ENCODE results near the gene SHE. TPM values are rescaled to one million over a fixed set of nuclear protein-coding genes. Genes with fewer than 3 reads are reported as not detected.

The SHE gene
- total and polyA plus RNA-seq, 2 donors (not counting 1 experiment from before 2014, with no cell fraction given): not detected

DNA sequence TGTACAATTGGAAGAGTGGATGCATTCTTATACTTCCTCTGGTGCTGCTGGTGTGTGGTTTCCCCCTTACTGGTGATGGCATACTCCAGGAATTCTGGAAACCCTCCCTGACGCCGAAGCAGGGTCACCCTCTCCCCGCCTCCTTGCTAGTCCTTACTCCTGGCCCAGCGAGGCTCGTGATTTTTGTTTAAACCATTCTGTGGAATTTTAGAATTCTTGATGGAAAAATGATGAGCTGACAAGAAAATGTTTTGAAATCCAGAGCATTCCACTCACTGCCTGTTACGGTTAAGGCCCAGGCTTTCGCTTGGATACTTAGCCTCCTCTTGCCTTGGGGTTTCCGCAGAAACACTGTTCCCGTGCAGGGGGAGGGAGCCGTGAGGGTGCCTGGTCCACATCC lies 55.9 kb downstream of the SHE start:
- Histone ChIP-seq H3K4me2 (ENCODE audit: extremely low read depth, insufficient read depth, low read length) (peak overlapping the region; percentile 29), H3K4me3 (replicated peaks in 1 of 4; ENCODE audit: control extremely low read depth in 1 of 4, insufficient read depth in 1 of 4, low read depth in 3 of 4, low read length in 4 of 4) (no peak overlapping the region), H3K36me3 (ENCODE audit: control insufficient read depth, insufficient read depth, low read length) (peaks cover 9% of the 10 kb centered on the region), H2AFZ (ENCODE audit: low read length) (no peak overlapping the region), H3K79me2 (ENCODE audit: control insufficient read depth, insufficient read depth, low read length) (no peaks in the 10 kb centered on the region), H3K9ac (ENCODE audit: insufficient read depth, low read length) (no peak overlapping the region), H3K4me1 (ENCODE audit: control insufficient read depth, extremely low read depth, insufficient read depth, low read length) (peaks cover 37% of the 10 kb centered on the region), H3K27ac (ENCODE audit: insufficient read depth, low read length) (peak overlapping the region; percentile 82), H3K27me3 (ENCODE audit: control insufficient read depth, insufficient read depth, low read length) (no peaks in the 10 kb centered on the region), H3K9me3 (ENCODE audit: control insufficient read depth, insufficient read depth, low read depth, low read length) (no peaks in the 10 kb centered on the region), H4K20me1 (ENCODE audit: control insufficient read depth, extremely low read depth, insufficient read depth, low read length) (no peaks in the 10 kb centered on the region)
- TF ChIP-seq, protein P1, sequence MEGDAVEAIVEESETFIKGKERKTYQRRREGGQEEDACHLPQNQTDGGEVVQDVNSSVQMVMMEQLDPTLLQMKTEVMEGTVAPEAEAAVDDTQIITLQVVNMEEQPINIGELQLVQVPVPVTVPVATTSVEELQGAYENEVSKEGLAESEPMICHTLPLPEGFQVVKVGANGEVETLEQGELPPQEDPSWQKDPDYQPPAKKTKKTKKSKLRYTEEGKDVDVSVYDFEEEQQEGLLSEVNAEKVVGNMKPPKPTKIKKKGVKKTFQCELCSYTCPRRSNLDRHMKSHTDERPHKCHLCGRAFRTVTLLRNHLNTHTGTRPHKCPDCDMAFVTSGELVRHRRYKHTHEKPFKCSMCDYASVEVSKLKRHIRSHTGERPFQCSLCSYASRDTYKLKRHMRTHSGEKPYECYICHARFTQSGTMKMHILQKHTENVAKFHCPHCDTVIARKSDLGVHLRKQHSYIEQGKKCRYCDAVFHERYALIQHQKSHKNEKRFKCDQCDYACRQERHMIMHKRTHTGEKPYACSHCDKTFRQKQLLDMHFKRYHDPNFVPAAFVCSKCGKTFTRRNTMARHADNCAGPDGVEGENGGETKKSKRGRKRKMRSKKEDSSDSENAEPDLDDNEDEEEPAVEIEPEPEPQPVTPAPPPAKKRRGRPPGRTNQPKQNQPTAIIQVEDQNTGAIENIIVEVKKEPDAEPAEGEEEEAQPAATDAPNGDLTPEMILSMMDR (conservative IDR thresholded peaks at IDR 0.05 in 1 of 2, IDR thresholded peaks at IDR 0.05 in 1 of 2; ENCODE audit: low read depth in 1 of 2, low read length in 2 of 2): no peak
- TF ChIP-seq EZH2 (IDR thresholded peaks at IDR 0.05; ENCODE audit: low read length, missing control alignments): no peak
- peak; percentile 95 to 96 for DNase-seq (ENCODE audit: low read depth in 2 of 2)

DNA sequence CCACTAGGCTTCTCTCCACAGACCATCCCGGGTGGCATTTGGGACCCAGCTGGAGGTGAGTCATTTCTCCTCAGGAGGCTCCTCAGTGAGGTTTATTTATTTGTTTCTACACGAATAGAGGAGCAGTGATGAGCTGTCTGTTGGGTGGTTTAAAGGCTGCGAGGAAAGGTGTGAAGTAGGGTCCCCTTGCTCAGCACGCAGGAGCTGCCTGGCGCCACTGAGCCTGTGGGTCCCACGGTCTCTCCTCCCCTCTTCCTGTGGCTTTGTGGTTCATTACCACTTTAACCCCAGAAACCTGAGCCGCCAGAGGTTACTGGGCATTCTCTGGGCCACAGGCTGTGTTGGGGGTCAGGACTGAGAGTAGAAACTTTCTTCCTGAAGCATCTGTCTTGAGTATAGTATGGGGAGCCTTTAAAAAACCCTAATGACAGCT lies 57.2 kb downstream of the SHE start:
- no peaks in the 10 kb centered on the region for H3K79me2 ChIP-seq (ENCODE audit: control insufficient read depth, insufficient read depth, low read length)
- H3K4me3 ChIP-seq (replicated peaks in 1 of 4; ENCODE audit: control extremely low read depth in 1 of 4, insufficient read depth in 1 of 4, low read depth in 3 of 4, low read length in 4 of 4): no peak overlapping the region
- peak overlapping the region; percentile 23 for H3K4me2 ChIP-seq (ENCODE audit: extremely low read depth, insufficient read depth, low read length)
- peak; percentile 75 to 82 for DNase-seq (ENCODE audit: low read depth in 2 of 2)
- no peaks in the 10 kb centered on the region for H4K20me1 ChIP-seq (ENCODE audit: control insufficient read depth, extremely low read depth, insufficient read depth, low read length)
- no peaks in the 10 kb centered on the region for H3K27me3 ChIP-seq (ENCODE audit: control insufficient read depth, insufficient read depth, low read length)
- no peaks in the 10 kb centered on the region for H3K9me3 ChIP-seq (ENCODE audit: control insufficient read depth, insufficient read depth, low read depth, low read length)
- peaks cover 7% of the 10 kb centered on the region for H3K36me3 ChIP-seq (ENCODE audit: control insufficient read depth, insufficient read depth, low read length)
- peaks cover 37% of the 10 kb centered on the region for H3K4me1 ChIP-seq (ENCODE audit: control insufficient read depth, extremely low read depth, insufficient read depth, low read length)
- H3K27ac ChIP-seq (ENCODE audit: insufficient read depth, low read length): peak overlapping the region; percentile 82
- no peak overlapping the region for H2AFZ ChIP-seq (ENCODE audit: low read length)
- H3K9ac ChIP-seq (ENCODE audit: insufficient read depth, low read length): no peak overlapping the region
- TF ChIP-seq, protein P1 (conservative IDR thresholded peaks at IDR 0.05 in 1 of 2, IDR thresholded peaks at IDR 0.05 in 1 of 2; ENCODE audit: low read depth in 1 of 2, low read length in 2 of 2): no peak
- TF ChIP-seq EZH2 (IDR thresholded peaks at IDR 0.05; ENCODE audit: low read length, missing control alignments): no peak

DNA sequence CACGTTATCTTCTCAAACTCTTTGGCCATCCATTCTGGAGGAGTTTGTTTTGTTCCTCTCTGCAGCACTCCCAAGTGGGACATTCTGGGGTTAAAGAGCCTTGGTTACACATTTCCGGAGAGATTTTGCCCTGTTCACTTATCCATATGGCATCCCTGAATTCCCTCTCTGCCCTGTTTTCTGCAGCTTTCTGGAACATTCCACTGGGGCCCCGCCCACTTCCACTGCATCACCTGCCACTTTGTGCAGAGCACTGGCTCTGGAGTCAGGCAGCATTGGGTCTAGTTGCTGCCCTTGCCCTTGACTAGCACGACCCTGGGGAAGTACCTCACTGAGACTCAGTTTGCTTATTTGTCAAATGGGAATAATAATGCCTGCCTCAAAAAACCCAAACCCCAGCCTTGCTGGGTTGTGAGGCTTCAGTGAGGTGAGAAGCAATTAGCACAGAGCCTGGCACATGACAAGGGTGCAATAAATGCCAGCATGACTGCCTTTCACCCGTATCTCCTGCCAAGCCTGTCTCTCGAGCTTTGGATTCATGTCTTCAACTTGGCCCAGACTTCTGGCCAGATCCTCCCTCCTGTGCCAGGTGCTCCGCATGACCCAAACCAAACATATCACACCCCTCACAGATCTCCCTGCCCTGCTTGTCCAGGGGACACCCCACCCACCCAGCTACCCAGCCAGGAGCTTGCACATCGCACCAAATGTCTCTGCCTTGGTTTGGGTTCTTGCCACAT lies 58.8 kb downstream of the SHE start:
- Histone ChIP-seq H4K20me1 (ENCODE audit: control insufficient read depth, extremely low read depth, insufficient read depth, low read length) (no peaks in the 10 kb centered on the region), H3K9me3 (ENCODE audit: control insufficient read depth, insufficient read depth, low read depth, low read length) (no peaks in the 10 kb centered on the region), H3K27ac (ENCODE audit: insufficient read depth, low read length) (no peak overlapping the region), H3K79me2 (ENCODE audit: control insufficient read depth, insufficient read depth, low read length) (no peaks in the 10 kb centered on the region), H3K4me1 (ENCODE audit: control insufficient read depth, extremely low read depth, insufficient read depth, low read length) (peaks cover 36% of the 10 kb centered on the region), H3K9ac (ENCODE audit: insufficient read depth, low read length) (no peak overlapping the region), H2AFZ (ENCODE audit: low read length) (no peak overlapping the region), H3K36me3 (ENCODE audit: control insufficient read depth, insufficient read depth, low read length) (peaks cover 6% of the 10 kb centered on the region), H3K27me3 (ENCODE audit: control insufficient read depth, insufficient read depth, low read length) (no peaks in the 10 kb centered on the region), H3K4me3 (replicated peaks in 1 of 4; ENCODE audit: control extremely low read depth in 1 of 4, insufficient read depth in 1 of 4, low read depth in 3 of 4, low read length in 4 of 4) (no peak overlapping the region), H3K4me2 (ENCODE audit: extremely low read depth, insufficient read depth, low read length) (no peak overlapping the region)
- DNase-seq (ENCODE audit: low read depth in 2 of 2): no peak
- TF ChIP-seq, protein P1 (conservative IDR thresholded peaks at IDR 0.05 in 1 of 2, IDR thresholded peaks at IDR 0.05 in 1 of 2; ENCODE audit: low read depth in 1 of 2, low read length in 2 of 2): no peak
- TF ChIP-seq EZH2 (IDR thresholded peaks at IDR 0.05; ENCODE audit: low read length, missing control alignments): no peak

Data from fibroblast of lung (primary cell).